Natural killer cell (primary cell): ENCODE data around the gene C6orf15. TPM values are rescaled to one million over a fixed set of nuclear protein-coding genes. Genes with fewer than 3 reads are reported as not detected.

Experiments used
- ATAC-seq, 3 donors: fragments of 150-1000 bp in 2 of 3; fragments of 200-7000 bp in 1 of 3; cut with Tn5 transposase; 1 replicate in 1 of 3; 2 replicates in 2 of 3; pipeline ENCODE4 v1.10.0; 2021; ENCODE audit warnings: mild to moderate bottlenecking in 2 of 3, moderate library complexity in 2 of 3
- DNase-seq, 2 donors: peaks; one replicate each; pipeline versions ENCODE4 v3.0.0 to v3.0.0-alpha.2; 2013 to 2021; ENCODE audit warnings: mixed read lengths in 1 of 2
- H3K27ac ChIP-seq: one replicate; pipeline ENCODE4 v1.5.1; 2013; ENCODE audit warnings: mild to moderate bottlenecking, low read length
- H3K27me3 ChIP-seq: one replicate; pipeline ENCODE4 v1.6.1; 2013; ENCODE audit warnings: low read length; ENCODE audit not compliant: control insufficient read depth, insufficient read depth
- H3K36me3 ChIP-seq: one replicate; pipeline ENCODE4 v1.6.1; 2013; ENCODE audit warnings: low read length; ENCODE audit not compliant: control insufficient read depth, insufficient read depth
- H3K4me1 ChIP-seq: one replicate; pipeline ENCODE4 v1.6.1; 2013; ENCODE audit warnings: low read length; ENCODE audit not compliant: control insufficient read depth, insufficient read depth
- H3K4me3 ChIP-seq: one replicate; pipeline ENCODE4 v1.5.1; 2013; ENCODE audit warnings: low read length
- H3K9me3 ChIP-seq: one replicate; pipeline ENCODE4 v1.6.1; 2013; ENCODE audit warnings: low read length; ENCODE audit not compliant: control insufficient read depth, insufficient read depth
- H3K27ac Mint-ChIP-seq, 2 donors: one replicate each; pipeline ENCODE4 v1.8.0; 2022; ENCODE audit warnings: mild to moderate bottlenecking in 2 of 2, mixed read lengths in 2 of 2, moderate library complexity in 1 of 2
- H3K27me3 Mint-ChIP-seq, 2 donors: one replicate each; pipeline ENCODE4 v1.8.0; 2022; ENCODE audit warnings: low read depth in 2 of 2, mixed read lengths in 2 of 2
- H3K36me3 Mint-ChIP-seq: one replicate; pipeline ENCODE4 v1.8.0; 2022; ENCODE audit warnings: mixed read lengths
- H3K4me1 Mint-ChIP-seq, 2 donors: one replicate each; pipeline ENCODE4 v1.8.0; 2022; ENCODE audit warnings: mixed read lengths in 2 of 2
- H3K4me3 Mint-ChIP-seq: one replicate; pipeline ENCODE4 v1.8.0; 2022; ENCODE audit warnings: mild to moderate bottlenecking, moderate library complexity, mixed read lengths
- H3K9me3 Mint-ChIP-seq, 2 donors: one replicate each; pipeline ENCODE4 v1.8.0; 2022; ENCODE audit warnings: mixed read lengths in 2 of 2
- CTCF ChIP-seq: fragments of 200-600 bp; IDR thresholded peaks from one replicate; pipeline ENCODE4 v1.8.0; 2022; ENCODE audit warnings: antibody characterized with exemption
- WGBS: methylation state at CpG from one replicate; pipeline ENCODE4 v1.1.7; 2013; ENCODE audit warnings: missing lambda C conversion rate; ENCODE audit not compliant: insufficient coverage; 5-methylcytosine and 5-hydroxymethylcytosine counted together
- intact Hi-C: fragments of 100-400 bp; cut with micrococcal nuclease; formaldehyde crosslinking; loops from one replicate; pipeline ENCODE4 v1.14.2; 2022
- total RNA-seq, 4 donors: library from RNA; stranded (reverse); fragments of 120-200 nt in 1 of 4; gene quantifications; one replicate each; pipeline versions ENCODE4 v1.2.3 to v1.2.4, GENCODE V29; 2013 to 2022

Gene C6orf15
- total RNA-seq, 3 donors from 2014 or later (not counting 1 experiment from before 2014, with no cell fraction given) = not detected

DNA sequence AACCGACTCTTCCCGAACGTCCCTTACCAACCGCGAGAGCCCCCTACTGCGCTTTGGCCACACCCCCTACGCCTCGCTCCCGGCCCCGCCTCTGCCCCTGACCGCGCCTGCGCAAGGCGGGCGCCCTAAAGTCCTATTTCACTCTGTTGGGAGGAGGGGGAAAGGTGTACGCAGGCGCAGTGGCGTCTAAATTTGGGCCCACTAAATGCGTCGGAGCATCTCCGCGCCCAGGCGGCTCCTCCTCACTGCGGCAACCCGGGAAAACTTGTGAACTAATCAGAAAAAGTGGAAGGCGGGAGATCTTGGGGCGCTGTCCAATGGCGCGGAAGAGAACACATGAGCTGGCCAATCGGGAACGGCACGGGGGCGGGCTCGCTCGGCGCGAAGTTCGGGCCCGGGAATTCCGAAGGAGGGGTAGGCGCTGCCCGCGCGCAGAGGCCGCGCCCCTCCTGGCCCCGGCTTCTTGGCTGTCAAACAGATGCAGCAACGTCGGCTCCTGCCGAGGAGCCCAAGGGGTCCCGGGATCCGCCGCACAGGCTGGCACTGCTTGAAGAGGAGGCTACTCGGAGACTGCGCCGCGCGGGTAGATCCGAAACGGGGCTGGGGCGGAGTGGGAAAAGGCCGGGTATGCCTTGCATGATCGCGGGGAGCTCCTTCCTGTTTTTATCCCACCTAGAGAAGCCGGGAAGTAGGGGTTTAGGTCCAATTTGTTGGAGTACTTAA, 45.9 kb upstream of the C6orf15 start, which contains the start of gene TCF19:
TCF19 (plus strand) TSS at position 450 of the 723 bp plus-strand sequence. CDS start 881 bp downstream, outside the sequence.
- DNase-seq (peak; percentile 94 to 100), ATAC-seq (peak; percentile 90 to 96 (median 93))
- H3K36me3 Mint-ChIP-seq = no peaks in the 10 kb centered on the region
- no peaks in the 10 kb centered on the region for H3K27me3 ChIP-seq
- peak within 1 kb of the TSS; percentile 98 for H3K4me3 Mint-ChIP-seq
- intact Hi-C loops = loop anchor here (2.0 kb wide), 1 partner anchor 38 kb away; no protein-coding TSS in a partner anchor
- H3K4me1 Mint-ChIP-seq = peaks cover 25 to 26% of the 10 kb centered on the region in 2 donors
- WGBS = under 1% methylated on average over 65 of the region's 65 CpGs
- H3K4me3 ChIP-seq = peak within 1 kb of the TSS; percentile 77
- peaks cover 2% of the 10 kb centered on the region for H3K36me3 ChIP-seq
- H3K9me3 ChIP-seq = no peaks in the 10 kb centered on the region
- H3K27ac Mint-ChIP-seq = peak within 1 kb of the TSS; percentile 85 to 87
- H3K4me1 ChIP-seq = peaks cover 20% of the 10 kb centered on the region
- no peak for TF ChIP-seq CTCF
- H3K27me3 Mint-ChIP-seq = no peaks in the 10 kb centered on the region
- H3K27ac ChIP-seq = peak within 1 kb of the TSS; percentile 65
- H3K9me3 Mint-ChIP-seq = no peaks in the 10 kb centered on the region

DNA sequence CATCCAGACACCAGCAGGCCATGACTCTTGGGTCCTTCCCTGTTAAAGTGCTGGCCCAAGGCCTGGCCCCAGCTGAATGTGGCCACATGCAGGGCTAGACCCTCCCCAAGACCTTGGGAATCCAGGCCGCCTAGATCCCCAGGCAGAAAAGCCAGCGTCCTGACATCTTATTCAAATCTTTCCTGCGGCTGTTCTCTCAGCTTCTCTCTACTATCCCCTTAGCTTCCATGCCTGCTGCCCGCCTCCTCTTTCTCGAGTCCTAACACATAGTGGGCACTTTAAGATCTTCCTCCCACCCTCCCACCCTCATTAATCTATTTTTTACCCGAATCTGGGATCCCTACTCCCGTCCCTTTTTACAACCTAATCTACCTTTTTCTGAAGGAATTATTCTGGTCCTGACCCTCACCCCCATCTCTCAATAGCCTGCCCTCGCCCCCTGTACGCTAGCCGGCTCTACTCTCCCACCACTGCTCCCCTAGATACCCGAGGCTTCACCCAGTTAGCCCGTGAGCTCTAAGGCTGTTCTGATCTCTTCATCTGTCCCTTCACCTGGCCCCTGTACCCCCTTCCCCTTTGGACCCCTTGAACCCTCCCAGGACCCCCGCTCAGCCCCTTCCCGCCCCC, 45.3 kb upstream of the C6orf15 start, which contains the start of gene CCHCR1:
CCHCR1 (minus strand) TSS at position 290 of the 627 bp plus-strand sequence; CDS start at position 88, 202 bp downstream.
- peak within 1 kb of the TSS; percentile 77 for H3K4me3 ChIP-seq
- 15% methylated on average over 14 of the region's 14 CpGs for WGBS

DNA sequence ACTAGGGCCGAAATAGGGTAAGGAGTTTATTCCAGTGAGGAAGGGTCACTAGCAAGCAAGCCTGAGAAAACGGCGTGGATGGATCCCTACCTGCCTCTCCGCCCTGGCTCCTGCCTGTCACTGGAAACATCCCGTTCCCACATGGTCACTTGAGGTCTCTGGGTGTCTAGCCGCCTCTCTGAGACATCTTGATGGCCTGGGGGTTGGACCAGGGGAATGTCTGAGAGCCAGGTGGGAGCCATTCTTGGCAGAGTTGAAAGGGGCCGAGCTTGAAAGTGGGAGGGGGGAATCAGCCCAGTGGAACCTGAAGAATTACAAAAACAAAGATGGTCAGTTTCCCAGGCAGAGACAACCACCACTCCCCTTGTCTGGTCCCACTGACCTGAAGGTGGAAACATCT, 44.3 kb upstream of the C6orf15 start:
- Mint-ChIP-seq H3K27ac (no peak overlapping the region), H3K4me3 (no peak overlapping the region), H3K27me3 (no peaks in the 10 kb centered on the region)

More for the DNA sequence above, 45.3 kb upstream of the C6orf15 start, which contains the start of gene CCHCR1:
- intact Hi-C loops = loop anchor here (2.0 kb wide), 1 partner anchor 39 kb away; no protein-coding TSS in a partner anchor
- Mint-ChIP-seq H3K4me3 (peak within 1 kb of the TSS; percentile 98), H3K4me1 (peaks cover 25 to 26% of the 10 kb centered on the region in 2 donors), H3K27me3 (no peaks in the 10 kb centered on the region), H3K27ac (peak within 1 kb of the TSS; percentile 85 to 87), H3K36me3 (no peaks in the 10 kb centered on the region), H3K9me3 (no peaks in the 10 kb centered on the region)
- no peaks in the 10 kb centered on the region for H3K27me3 ChIP-seq
- H3K4me1 ChIP-seq = peaks cover 20% of the 10 kb centered on the region
- no peak for TF ChIP-seq CTCF
- H3K9me3 ChIP-seq = no peaks in the 10 kb centered on the region
- peaks cover 2% of the 10 kb centered on the region for H3K36me3 ChIP-seq
- no peak for DNase-seq
- ATAC-seq = peak in 2 of 3 donors; percentile 7 to 18
- peak within 1 kb of the TSS; percentile 65 for H3K27ac ChIP-seq

More for the DNA sequence above, 44.3 kb upstream of the C6orf15 start:
- Mint-ChIP-seq H3K36me3 (no peaks in the 10 kb centered on the region), H3K4me1 (peaks cover 25 to 26% of the 10 kb centered on the region in 2 donors), H3K9me3 (no peaks in the 10 kb centered on the region)
- no peaks in the 10 kb centered on the region for H3K27me3 ChIP-seq
- no peak for TF ChIP-seq CTCF
- peaks cover 2% of the 10 kb centered on the region for H3K36me3 ChIP-seq
- ATAC-seq (no peak), DNase-seq (no peak)
- no peak overlapping the region for H3K4me3 ChIP-seq
- intact Hi-C loops = no loop called here
- WGBS = 98% methylated on average over 7 of the region's 7 CpGs
- H3K9me3 ChIP-seq = no peaks in the 10 kb centered on the region
- H3K27ac ChIP-seq = no peak overlapping the region
- peaks cover 20% of the 10 kb centered on the region for H3K4me1 ChIP-seq
